NCI-H1048 (cell line): Measurements from ENCODE around the gene PAN2.
"Not testable (repeated sequence)": the region's sequence is repeated elsewhere in the genome, so short reads cannot be mapped to it uniquely, and the experiment has no call there.

Source experiments
- DNase-seq: peaks from one replicate; lab custom pipeline; 2025; lab: John Stamatoyannopoulos, UW

Gene PAN2

GRCh38 chr12:56308714-56309113 lies 25.1 kb downstream of the PAN2 start:
- no peak for DNase-seq

GRCh38 chr12:56307221-56307965 lies 26.4 kb downstream of the PAN2 start:
- DNase-seq, result no peak

GRCh38 chr12:56304872-56305590 lies 28.8 kb downstream of the PAN2 start:
- no peak for DNase-seq

GRCh38 chr12:56304276-56304675 lies 29.5 kb downstream of the PAN2 start:
- no peak for DNase-seq

GRCh38 chr12:56300644-56301464 lies 32.9 kb downstream of the PAN2 start:
- DNase-seq, result no peak

- DNase-seq, result peak; percentile 97
Measured at GRCh38 chr12:56299853-56300643, 33.8 kb downstream of the PAN2 start, which contains the start of gene CS. TSS of gene CS (minus strand) at chr12:56300330. CDS start at chr12:56300201, 129 bp downstream.

GRCh38 chr12:56299308-56299852 lies 34.4 kb downstream of the PAN2 start:
- no peak for DNase-seq

- no peak for DNase-seq
Measured at GRCh38 chr12:56298828-56299227, 35.0 kb downstream of the PAN2 start.

- DNase-seq, result no peak
Measured at GRCh38 chr12:56297400-56297799, 36.4 kb downstream of the PAN2 start.

GRCh38 chr12:56296295-56296694 lies 37.5 kb downstream of the PAN2 start:
- DNase-seq, result no peak

- no peak for DNase-seq
Measured at GRCh38 chr12:56293795-56294194, 40.0 kb downstream of the PAN2 start.

- no peak for DNase-seq
Measured at GRCh38 chr12:56288705-56289387, 45.0 kb downstream of the PAN2 start.

GRCh38 chr12:56286044-56286830 lies 47.6 kb downstream of the PAN2 start:
- DNase-seq, result no peak

- not testable (repeated sequence) for DNase-seq
Measured at GRCh38 chr12:56284263-56284662, 49.5 kb downstream of the PAN2 start.

GRCh38 chr12:56282579-56282978 lies 51.2 kb downstream of the PAN2 start:
- no peak for DNase-seq

GRCh38 chr12:56282030-56282429 lies 51.8 kb downstream of the PAN2 start:
- DNase-seq, result no peak

- no peak for DNase-seq
Measured at GRCh38 chr12:56280849-56281248, 53.0 kb downstream of the PAN2 start.

- DNase-seq, result no peak
Measured at GRCh38 chr12:56278905-56279304, 54.9 kb downstream of the PAN2 start.

- DNase-seq, result no peak
Measured at GRCh38 chr12:56274299-56274698, 59.5 kb downstream of the PAN2 start.

GRCh38 chr12:56272468-56272867 lies 61.3 kb downstream of the PAN2 start:
- DNase-seq, result not testable (repeated sequence)
